ENCODE data around the gene OR52I2.

Gene OR52I2

GRCh38 chr11:4607781-4608666 is 26.5 kb downstream of the OR52I2 start, which contains the start of gene TRIM68:
Gene TRIM68 (minus strand): TSS chr11:4608231. CDS start chr11:4605504, 2,727 bp downstream.
- peak within 1 kb of the TSS; percentile 80 for H3K27ac ChIP-seq
- TF ChIP-seq CTCF (IDR thresholded peaks at IDR 0.05), result no peak
- TF ChIP-seq ZFX (IDR thresholded peaks at IDR 0.05; ENCODE audit: borderline replicate concordance), result no peak

DNA sequence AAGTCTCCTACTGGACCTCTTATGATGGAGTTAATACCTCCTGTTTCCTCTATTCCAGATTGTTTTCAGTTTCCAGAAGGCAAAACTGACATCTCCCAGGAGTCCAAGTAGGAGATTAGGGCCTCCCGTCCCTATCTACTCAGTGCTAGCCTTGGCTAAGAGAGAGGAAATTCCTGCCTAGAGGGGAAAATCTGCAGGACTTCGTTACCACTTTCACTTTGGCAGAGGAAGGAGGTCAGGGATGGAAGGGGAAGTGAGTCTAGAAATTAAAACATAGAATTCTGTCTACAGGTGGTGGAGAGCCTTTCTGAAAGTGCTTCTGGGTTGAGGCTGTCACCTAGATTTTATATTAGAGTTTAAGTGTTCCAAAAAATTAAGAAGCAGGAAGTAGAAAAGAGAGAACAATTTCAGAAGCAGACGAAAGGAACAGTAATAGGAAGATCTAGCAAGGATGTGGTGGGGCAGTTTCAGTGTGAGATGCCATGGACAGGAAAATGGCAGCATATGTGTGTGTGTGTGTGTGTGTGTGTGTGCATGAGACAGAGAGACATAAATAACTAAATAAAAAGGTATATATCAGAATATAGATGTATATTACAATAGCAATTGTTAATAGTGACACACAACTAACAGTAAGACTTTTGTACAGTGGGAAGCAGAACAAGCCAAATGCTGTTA is 28.9 kb downstream of the OR52I2 start:
- H3K27ac ChIP-seq, result no peak overlapping the region

DNA sequence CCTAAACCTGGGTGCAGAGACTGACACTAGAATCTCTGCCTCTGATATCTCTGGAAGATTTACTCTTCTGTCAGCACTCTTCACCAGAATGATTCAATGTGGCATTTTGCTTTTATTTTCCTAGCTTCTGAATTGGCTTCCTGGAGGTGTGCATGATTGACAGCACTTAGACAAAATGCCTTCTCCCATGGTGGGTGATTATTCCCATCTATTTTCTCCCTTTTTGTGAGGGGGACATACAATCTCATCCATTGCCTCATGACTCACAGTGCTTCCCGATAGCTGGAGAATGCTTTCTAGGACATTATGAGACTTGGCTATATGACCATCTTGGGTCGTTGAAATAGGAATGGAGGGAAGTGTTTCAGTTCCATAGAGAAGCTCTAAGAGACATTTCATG is 30.4 kb downstream of the OR52I2 start:
- no peak for TF ChIP-seq CTCF (IDR thresholded peaks at IDR 0.05)
- no peak for TF ChIP-seq ZFX (IDR thresholded peaks at IDR 0.05; ENCODE audit: borderline replicate concordance)

More for the DNA sequence above, 28.9 kb downstream of the OR52I2 start:
- no peak for TF ChIP-seq ZFX (IDR thresholded peaks at IDR 0.05; ENCODE audit: borderline replicate concordance)
- no peak for TF ChIP-seq CTCF (IDR thresholded peaks at IDR 0.05)

DNA sequence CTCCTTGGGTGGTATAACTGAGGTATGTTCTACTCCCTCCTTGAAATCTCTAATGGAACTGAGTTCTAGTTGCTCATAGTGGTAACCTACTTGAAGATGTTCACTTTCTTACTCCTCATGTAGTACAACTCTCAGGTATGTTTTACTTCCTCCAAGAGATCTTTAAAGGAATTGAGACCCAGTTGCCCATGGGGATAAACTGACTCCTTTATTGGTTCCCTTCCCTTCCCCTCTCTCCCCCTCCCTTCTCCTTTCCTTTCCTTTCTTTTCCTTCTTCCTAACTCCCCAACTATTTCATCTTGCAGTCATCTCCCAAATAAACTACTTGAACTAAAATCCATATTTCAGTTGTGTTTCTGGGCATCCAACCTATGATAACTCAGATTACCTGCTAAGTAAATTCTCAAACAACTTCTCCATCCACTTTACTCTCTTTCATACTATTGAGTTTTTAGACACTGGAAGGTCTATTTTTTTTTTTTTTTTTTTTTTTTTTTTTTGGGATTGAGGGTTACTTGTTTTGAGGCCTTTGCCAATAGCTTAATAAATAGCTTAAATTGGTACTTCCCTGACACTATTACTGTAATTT is 34.4 kb downstream of the OR52I2 start:
- no peak for TF ChIP-seq CTCF (IDR thresholded peaks at IDR 0.05)
- no peak for TF ChIP-seq ZFX (IDR thresholded peaks at IDR 0.05; ENCODE audit: borderline replicate concordance)
- no peak overlapping the region for H3K27ac ChIP-seq

More for the DNA sequence above, 30.4 kb downstream of the OR52I2 start:
- H3K27ac ChIP-seq, result no peak overlapping the region

DNA sequence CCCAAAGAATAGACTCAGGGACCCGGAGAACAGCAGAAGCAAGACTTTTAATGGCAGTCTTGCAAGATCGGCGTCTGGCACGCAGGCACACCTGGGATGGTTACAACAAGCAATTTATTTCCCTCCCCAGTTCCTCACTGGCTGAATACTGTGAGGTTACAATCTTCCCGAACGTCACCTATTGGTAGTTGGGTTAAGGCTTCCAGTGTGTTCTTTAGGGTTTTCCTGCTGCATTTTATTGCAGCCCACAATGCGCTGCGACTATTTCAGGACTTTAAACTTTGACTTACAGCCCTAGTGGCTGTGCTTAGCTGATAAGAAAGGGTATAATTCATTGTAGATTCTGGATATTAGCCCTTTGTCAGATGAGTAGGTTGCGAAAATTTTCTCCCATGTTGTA is 38.0 kb downstream of the OR52I2 start:
- TF ChIP-seq ZFX (IDR thresholded peaks at IDR 0.05; ENCODE audit: borderline replicate concordance) (no peak), CTCF (IDR thresholded peaks at IDR 0.05) (no peak)
- no peak overlapping the region for H3K27ac ChIP-seq

DNA sequence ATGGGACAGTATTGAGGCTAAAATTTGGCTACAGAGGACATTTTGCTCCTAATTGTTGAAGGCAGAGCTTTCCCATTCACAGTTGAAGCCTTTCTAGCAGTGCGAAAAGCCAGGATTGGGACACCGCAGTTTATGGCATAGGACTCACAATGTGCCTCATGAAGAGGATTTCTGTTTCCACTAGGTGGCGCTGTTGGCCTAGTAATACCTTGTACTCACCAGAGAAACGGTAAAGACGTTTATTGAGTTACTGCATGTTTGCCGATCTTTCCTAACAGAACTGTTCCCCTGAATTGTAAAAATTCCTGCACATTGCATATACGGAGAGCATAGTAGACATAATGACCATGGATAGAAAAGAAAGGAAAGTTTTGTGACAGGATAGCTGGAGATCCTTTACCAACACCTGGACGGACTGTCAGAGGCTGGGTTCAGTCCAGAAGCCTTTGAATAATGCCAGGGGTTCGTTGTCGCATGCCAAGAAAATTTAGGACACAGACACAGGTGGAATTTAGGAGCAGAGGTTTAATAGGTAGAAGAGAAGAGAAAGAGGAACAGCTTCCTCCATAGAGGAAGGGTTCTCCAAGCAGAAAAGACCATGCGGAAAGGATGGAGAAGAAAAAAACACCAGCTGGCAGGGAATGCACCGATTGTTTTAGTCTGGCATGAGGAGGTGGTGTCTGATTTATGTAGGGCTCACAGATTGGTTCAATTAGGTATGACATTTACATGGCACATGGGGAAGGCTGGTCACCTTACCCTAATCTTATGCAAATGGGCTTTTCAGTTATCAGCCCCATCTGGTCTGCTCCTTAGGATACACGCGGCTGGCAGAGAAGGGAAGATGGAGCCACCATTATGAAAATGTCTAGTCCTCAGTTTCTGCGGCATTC is 44.9 kb downstream of the OR52I2 start:
- no peak overlapping the region for H3K27ac ChIP-seq
- TF ChIP-seq ZFX (IDR thresholded peaks at IDR 0.05; ENCODE audit: borderline replicate concordance), result no peak
- peak; percentile 73 for TF ChIP-seq CTCF (IDR thresholded peaks at IDR 0.05)
